GM12892 (cell line): ENCODE measurements around the gene COG6.

Source experiments
- POLR2A ChIP-seq: IDR thresholded peaks from 2 replicates; pipeline ENCODE4 v1.6.1; 2011; ENCODE audit warnings: low read depth, low read length, control low read depth
- POLR2AphosphoS5 ChIP-seq: IDR thresholded peaks from 2 replicates; pipeline ENCODE4 v1.6.1; 2011; ENCODE audit warnings: low read depth, low read length, control low read depth
- TAF1 ChIP-seq: IDR thresholded peaks from 2 replicates; pipeline ENCODE4 v1.6.1; 2011; ENCODE audit warnings: low read depth, mild to moderate bottlenecking, control low read depth, low read length, borderline replicate concordance

DNA sequence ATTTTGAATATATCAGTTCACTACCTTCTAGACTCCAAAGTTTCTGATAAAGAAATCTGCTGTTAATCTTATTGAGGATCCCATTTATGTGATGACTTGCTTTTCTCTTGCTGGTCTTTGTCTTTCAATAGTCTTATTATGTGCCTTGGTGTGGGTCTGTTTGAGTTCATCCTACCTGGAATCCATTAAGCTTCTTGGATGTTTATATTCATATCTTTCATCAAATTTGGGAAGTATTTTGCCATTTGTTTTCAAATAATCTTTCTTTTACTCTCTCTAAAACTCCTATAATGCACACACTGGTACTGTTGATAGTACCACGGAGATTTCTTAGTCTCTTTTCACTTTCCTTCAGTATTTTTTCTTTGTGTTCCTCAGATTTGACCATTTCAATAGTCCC lies 24.2 kb upstream of the COG6 start:
- no peak for TF ChIP-seq POLR2A
- TF ChIP-seq POLR2AphosphoS5: no peak
- TF ChIP-seq TAF1: no peak
